ENCODE data around the gene AQP11. TPM values are rescaled to one million over a fixed set of nuclear protein-coding genes. Genes with fewer than 3 reads are reported as not detected.

The AQP11 gene
- total and polyA plus RNA-seq, 8 donors: 0.38 to 16.1 (median 0.91) TPM; not detected in 2

- Histone ChIP-seq H3K9me3 (no peaks in the 10 kb centered on the region), H3K27me3 (no peaks in the 10 kb centered on the region), H3K4me1 (no peaks in the 10 kb centered on the region), H3K4me3 (no peak overlapping the region), H3K36me3 (no peaks in the 10 kb centered on the region), H3K27ac (no peak overlapping the region)
- TF ChIP-seq CTCF (IDR thresholded peaks at IDR 0.05) (no peak), POLR2A (IDR thresholded peaks at IDR 0.05) (no peak), POLR2AphosphoS5 (IDR thresholded peaks at IDR 0.05) (no peak), EP300 (IDR thresholded peaks at IDR 0.05) (no peak)
- whole genome bisulfite sequencing, 5 donors: 76 to 90% (median 87%) methylated on average over 4 of the region's 4 CpGs
- no peak for DNase-seq
- intact Hi-C loops (cut with DNase I; ENCODE audit: low total_unique reads): no loop called here
Observed at GRCh38 chr11:77658213-77659013, 68.7 kb downstream of the AQP11 start.

Small RNAs within 50 kb of the gene (small RNA-seq; reads per million reads assigned to genes)
- gene RNU7-59P: 0 reads per million in 4 donors

Other genes starting within 250 kb of the AQP11 start
- 10 to 100 TPM; 31.2 to 89.5 (median 70.4) TPM for gene PAK1, start 115.9 kb upstream of the AQP11 start, total RNA-seq
- gene PAK1, start 115.9 kb upstream of the AQP11 start, polyA plus RNA-seq: 10 to 100 TPM; 16.7 to 44.0 (median 18.8) TPM
- 10 to 100 TPM; 37.8 to 98.6 (median 81.1) TPM for gene CLNS1A, start 47.8 kb downstream of the AQP11 start, total RNA-seq
- 10 to 100 TPM; 78.4 to 92.9 (median 80.9) TPM for gene CLNS1A, start 47.8 kb downstream of the AQP11 start, polyA plus RNA-seq
- gene RSF1, start 230.8 kb downstream of the AQP11 start, total RNA-seq: 100 to 1,000 TPM in 3 of 5 donors, 10 to 100 TPM in 2; 71.0 to 230 (median 125) TPM
- gene RSF1, start 230.8 kb downstream of the AQP11 start, polyA plus RNA-seq: 10 to 100 TPM in 1 of 3 donors, 1 to 10 TPM in 2; 4.9 to 15.4 (median 5.9) TPM
- gene AAMDC, start 231.2 kb downstream of the AQP11 start, total RNA-seq: 10 to 100 TPM in 1 of 5 donors, 1 to 10 TPM in 3, not detected in 1; 2.2 to 32.7 (median 3.7) TPM
- gene AAMDC, start 231.2 kb downstream of the AQP11 start, polyA plus RNA-seq: 100 to 1,000 TPM in 2 of 3 donors, 10 to 100 TPM in 1; 72.5 to 127 (median 104) TPM

All from stomach (tissue), 9 donors.